GM12878 (cell line): Measurements from ENCODE around the gene SYNDIG1. TPM values are rescaled to one million over a fixed set of nuclear protein-coding genes. Genes with fewer than 3 reads are reported as not detected.

Source experiments
- ATAC-seq: fragments of 200-7000 bp; cut with Tn5 transposase; 3 replicates; pipeline ENCODE4 v1.9.1; 2020; ENCODE audit warnings: mild to moderate bottlenecking, moderate library complexity
- BruUV-seq: library from RNA; stranded (reverse); fragments of 400-500 nt; replicated peaks from 2 replicates; lab custom pipeline; 2021; lab: Mats Ljungman, UMichigan
- CTCF ChIA-PET: fragments of 300-600 bp; sonication (Branson Sonifier 250); formaldehyde crosslinking; extraction: SDS; loops from one replicate; lab custom pipeline; 2021; ENCODE audit warnings: inconsistent platforms; lab: Yijun Ruan, JAX
- POLR2A ChIA-PET: fragments of 350-600 bp; formaldehyde crosslinking; extraction: SDS; loops from one replicate; lab custom pipeline; 2021; ENCODE audit warnings: inconsistent platforms; lab: Charles Lee
- RAD21 ChIA-PET: fragments of 300-600 bp; sonication (Branson Sonifier 250); formaldehyde crosslinking; loops from one replicate; lab custom pipeline; 2023; ENCODE audit warnings: antibody characterized with exemption; ENCODE audit not compliant: unreplicated experiment; lab: Charles Lee
- SMC1A ChIA-PET: fragments of 300-600 bp; sonication (Branson Sonifier 250); formaldehyde crosslinking; loops from one replicate; lab custom pipeline; 2023; ENCODE audit not compliant: unreplicated experiment, uncharacterized antibody; lab: Charles Lee
- DNase-seq: peaks from one replicate; pipeline ENCODE4 v3.0.0-alpha.2; 2011; ENCODE audit warnings: low read depth, low spot score
- FAIRE-seq: peaks from 3 replicates; lab custom pipeline; 2011; peaks lifted over from hg19 to GRCh38; lab: Jason Lieb, UNC
- H2AFZ ChIP-seq: 2 replicates; pipeline ENCODE4 v1.6.0; 2011; ENCODE audit warnings: low read depth, low read length, control low read depth; ENCODE audit not compliant: control insufficient read depth
- H3K27ac ChIP-seq: 2 replicates; pipeline ENCODE4 v1.5.1; 2011; ENCODE audit warnings: control low read depth; ENCODE audit not compliant: control insufficient read depth, insufficient read depth
- H3K27me3 ChIP-seq, 2 experiments: replicated peaks in 1 of 2; 2 replicates each; pipeline versions ENCODE4 v1.6.0 to v1.6.1; 2011; ENCODE audit warnings: low read length in 1 of 2; ENCODE audit not compliant: control insufficient read depth in 2 of 2, insufficient read depth in 2 of 2
- H3K36me3 ChIP-seq, 2 experiments: 2 replicates each; pipeline ENCODE4 v1.5.1; 2011; ENCODE audit warnings: low read length in 1 of 2; ENCODE audit not compliant: control insufficient read depth in 2 of 2, insufficient read depth in 2 of 2
- H3K4me1 ChIP-seq: 2 replicates; pipeline ENCODE4 v1.6.1; 2011; ENCODE audit warnings: mild to moderate bottlenecking, low read length, moderate library complexity, mixed read lengths; ENCODE audit not compliant: control insufficient read depth, insufficient read depth
- H3K4me2 ChIP-seq: 2 replicates; pipeline ENCODE4 v1.6.0; 2011; ENCODE audit warnings: control low read depth; ENCODE audit not compliant: control insufficient read depth, insufficient read depth
- H3K4me3 ChIP-seq: fragments of 200-600 bp; sonication (generic); 2 replicates; pipeline ENCODE4 v1.5.1; 2016
- H3K79me2 ChIP-seq: 2 replicates; pipeline ENCODE4 v1.6.0; 2011; ENCODE audit warnings: low read length; ENCODE audit not compliant: control insufficient read depth, insufficient read depth
- H3K9ac ChIP-seq: 2 replicates; pipeline ENCODE4 v1.8.0; 2011; ENCODE audit warnings: low read length, control low read depth, mixed read lengths; ENCODE audit not compliant: control insufficient read depth, insufficient read depth
- H3K9me3 ChIP-seq: replicated peaks from 3 replicates; pipeline ENCODE4 v1.5.1; 2011; ENCODE audit warnings: mild to moderate bottlenecking, low read length; ENCODE audit not compliant: control insufficient read depth, insufficient read depth
- H4K20me1 ChIP-seq: 2 replicates; pipeline ENCODE4 v1.6.0; 2011; ENCODE audit not compliant: control insufficient read depth, insufficient read depth
- ASH2L ChIP-seq: fragments of 300-600, 200-600 bp; sonication (generic); IDR thresholded peaks from 2 replicates; pipeline ENCODE4 v1.6.1; 2017; ENCODE audit warnings: low read depth, mild to moderate bottlenecking, borderline replicate concordance
- CBX5 ChIP-seq: sonication (generic); IDR thresholded peaks from 2 replicates; pipeline ENCODE4 v1.6.1; 2016; ENCODE audit warnings: low read depth, moderate library complexity, mild to moderate bottlenecking, inconsistent platforms
- CHD2 ChIP-seq: IDR thresholded peaks from 2 replicates; pipeline ENCODE4 v1.6.1; 2011; ENCODE audit warnings: low read depth, low read length, improper control_type of control experiment, borderline replicate concordance
- EGR1 ChIP-seq, 2 experiments: IDR thresholded peaks; 1 replicate in 1 of 2; 2 replicates in 1 of 2; pipeline ENCODE4 v1.6.1; 2011 to 2012; ENCODE audit warnings: low read depth in 2 of 2, low read length in 2 of 2, borderline replicate concordance in 1 of 2, mild to moderate bottlenecking in 1 of 2, moderate library complexity in 1 of 2
- ESRRA ChIP-seq: IDR thresholded peaks from 2 replicates; pipeline ENCODE4 v1.6.1; 2012; ENCODE audit warnings: mild to moderate bottlenecking, low read length, improper control_type of control experiment
- HDAC2 ChIP-seq: fragments of 200-600 bp; sonication (generic); IDR thresholded peaks from 2 replicates; pipeline ENCODE4 v1.6.1; 2017
- IKZF2 ChIP-seq, 2 experiments: fragments of 450-650 bp; IDR thresholded peaks; 2 replicates each; pipeline ENCODE4 v1.6.1; 2017; ENCODE audit warnings: mild to moderate bottlenecking in 2 of 2, moderate library complexity in 2 of 2
- MXI1 ChIP-seq: fragments of 150-350 bp; IDR thresholded peaks from 2 replicates; pipeline ENCODE4 v1.6.1; 2011; ENCODE audit warnings: low read depth, mild to moderate bottlenecking, inconsistent platforms, low read length, improper control_type of control experiment
- PAX5 ChIP-seq: IDR thresholded peaks from 2 replicates; pipeline ENCODE4 v1.6.1; 2011; ENCODE audit warnings: low read depth, low read length, borderline replicate concordance
- PAX8 ChIP-seq: fragments of 450-650 bp; IDR thresholded peaks from 2 replicates; pipeline ENCODE4 v1.6.1; 2017; ENCODE audit warnings: mild to moderate bottlenecking, moderate library complexity
- RB1 ChIP-seq: fragments of 450-650 bp; formaldehyde crosslinking; IDR thresholded peaks from 2 replicates; pipeline ENCODE4 v1.6.1; 2017; ENCODE audit warnings: mild to moderate bottlenecking, borderline replicate concordance
- SUZ12 ChIP-seq: fragments of 200-600 bp; sonication (generic); IDR thresholded peaks from one replicate; pipeline ENCODE4 v1.6.1; 2018; ENCODE audit warnings: antibody characterized with exemption, mild to moderate bottlenecking; ENCODE audit not compliant: unreplicated experiment
- TCF7 ChIP-seq: IDR thresholded peaks from 2 replicates; pipeline ENCODE4 v1.6.1; 2014; ENCODE audit warnings: antibody characterized with exemption, borderline replicate concordance
- ZNF24 ChIP-seq: fragments of 450-650 bp; IDR thresholded peaks from 2 replicates; pipeline ENCODE4 v1.6.1; 2017; ENCODE audit warnings: antibody characterized with exemption, mild to moderate bottlenecking
- ZZZ3 ChIP-seq: IDR thresholded peaks from 2 replicates; pipeline ENCODE4 v1.6.1; 2011; ENCODE audit warnings: low read depth; ENCODE audit not compliant: control insufficient read depth, insufficient read length
- WGBS: methylation state at CpG from one replicate; pipeline ENCODE4 v1.1.6; 2016; ENCODE audit warnings: low lambda C conversion rate; ENCODE audit not compliant: insufficient replicate concordance, insufficient coverage; ENCODE audit errors: missing lambda C conversion rate; 5-methylcytosine and 5-hydroxymethylcytosine counted together
- in situ Hi-C: fragments of 300-500 bp; cut with MboI; formaldehyde crosslinking; loops from 9 replicates; pipeline ENCODE4 v1.14.3; 2018; ENCODE audit warnings: mixed read lengths
- intact Hi-C: fragments of 100-400 bp; cut with micrococcal nuclease; formaldehyde crosslinking; loops from one replicate; pipeline ENCODE4 v1.14.2; 2022; ENCODE audit not compliant: unreplicated experiment
- polyA plus RNA-seq, 11 experiments: library from polyadenylated mRNA; depleted of rRNA in 4 of 11; unstranded in 6 of 11; stranded (reverse) in 5 of 11; fragments of >200 nt; fragmentation: Nextera tagmentation in 4 of 11; fragmentation: Illumina TruSeq in 1 of 11; extraction: Ambion mirVana in 4 of 11; extraction: Trizol in 1 of 11; gene quantifications; 1 replicate in 1 of 11; 2 replicates in 10 of 11; pipeline versions ENCODE4 v1.2.1 to v1.2.3, GENCODE V29; 2011 to 2016; ENCODE audit warnings: inconsistent platforms in 2 of 11, missing spikeins in 2 of 11, low read depth in 1 of 11
- total RNA-seq, 4 experiments: library from RNA; depleted of rRNA in 3 of 4; stranded (reverse); fragments of >200 nt in 3 of 4; fragmentation: Illumina TruSeq in 1 of 4; extraction: Trizol in 1 of 4; gene quantifications; 2 replicates each; pipeline versions ENCODE4 v1.2.1 to v1.2.3, GENCODE V29; 2013 to 2021
- TF ChIP-seq, protein P1 (sequence below): fragments of 450-650 bp; formaldehyde crosslinking; IDR thresholded peaks from 2 replicates; pipeline ENCODE4 v1.4.0; 2022; ENCODE audit warnings: mild to moderate bottlenecking, moderate library complexity
- TF ChIP-seq, protein P2 (sequence below): IDR thresholded peaks from 2 replicates; pipeline ENCODE4 v1.6.1; 2012; ENCODE audit warnings: low read depth, low read length, improper control_type of control experiment
- TF ChIP-seq, protein P3 (sequence below): IDR thresholded peaks from 2 replicates; pipeline ENCODE4 v1.6.1; 2011; ENCODE audit warnings: borderline replicate concordance, low read depth, mild to moderate bottlenecking, moderate library complexity, mixed read lengths, low read length; ENCODE audit not compliant: insufficient read depth; ENCODE audit errors: extremely low read length

Gene SYNDIG1
- total and polyA plus RNA-seq, 10 of the 15 experiments (the other 5 are each of a cell fraction or from before 2014, with no cell fraction given), result not detected

DNA sequence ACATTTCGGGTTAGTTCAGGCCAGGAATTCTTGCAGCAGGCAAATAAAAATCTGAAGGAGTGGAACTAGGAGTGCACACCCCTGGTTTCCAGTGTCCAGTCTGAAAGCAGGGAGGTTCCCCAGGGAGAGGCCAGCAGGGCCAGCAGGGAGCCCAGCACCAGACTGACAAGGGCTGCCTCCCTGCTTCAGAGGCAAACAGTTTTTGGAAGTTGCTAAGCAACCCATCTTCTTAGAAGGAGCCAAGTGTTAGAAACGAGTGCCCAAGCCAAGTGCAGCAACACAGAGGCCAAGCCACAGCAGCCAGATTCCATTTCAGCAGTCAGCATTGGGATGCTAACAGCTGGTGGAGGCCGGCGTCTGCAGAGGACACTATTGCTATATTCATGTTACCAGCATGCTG is 179.1 kb downstream of the SYNDIG1 start (continued):
- TF ChIP-seq, protein P1, sequence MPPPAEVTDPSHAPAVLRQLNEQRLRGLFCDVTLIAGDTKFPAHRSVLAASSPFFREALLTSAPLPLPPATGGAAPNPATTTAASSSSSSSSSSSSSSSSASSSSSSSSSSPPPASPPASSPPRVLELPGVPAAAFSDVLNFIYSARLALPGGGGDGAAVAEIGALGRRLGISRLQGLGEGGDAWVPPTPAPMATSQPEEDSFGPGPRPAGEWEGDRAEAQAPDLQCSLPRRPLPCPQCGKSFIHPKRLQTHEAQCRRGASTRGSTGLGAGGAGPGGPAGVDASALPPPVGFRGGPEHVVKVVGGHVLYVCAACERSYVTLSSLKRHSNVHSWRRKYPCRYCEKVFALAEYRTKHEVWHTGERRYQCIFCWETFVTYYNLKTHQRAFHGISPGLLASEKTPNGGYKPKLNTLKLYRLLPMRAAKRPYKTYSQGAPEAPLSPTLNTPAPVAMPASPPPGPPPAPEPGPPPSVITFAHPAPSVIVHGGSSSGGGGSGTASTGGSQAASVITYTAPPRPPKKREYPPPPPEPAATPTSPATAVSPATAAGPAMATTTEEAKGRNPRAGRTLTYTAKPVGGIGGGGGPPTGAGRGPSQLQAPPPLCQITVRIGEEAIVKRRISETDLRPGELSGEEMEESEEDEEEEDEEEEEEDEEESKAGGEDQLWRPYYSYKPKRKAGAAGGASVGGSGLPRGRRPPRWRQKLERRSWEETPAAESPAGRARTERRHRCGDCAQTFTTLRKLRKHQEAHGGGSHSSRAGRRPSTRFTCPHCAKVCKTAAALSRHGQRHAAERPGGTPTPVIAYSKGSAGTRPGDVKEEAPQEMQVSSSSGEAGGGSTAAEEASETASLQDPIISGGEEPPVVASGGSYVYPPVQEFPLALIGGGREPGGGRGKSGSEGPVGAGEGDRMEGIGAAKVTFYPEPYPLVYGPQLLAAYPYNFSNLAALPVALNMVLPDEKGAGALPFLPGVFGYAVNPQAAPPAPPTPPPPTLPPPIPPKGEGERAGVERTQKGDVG, result no peak
- TF ChIP-seq CHD2, result no peak
- TF ChIP-seq, protein P2, sequence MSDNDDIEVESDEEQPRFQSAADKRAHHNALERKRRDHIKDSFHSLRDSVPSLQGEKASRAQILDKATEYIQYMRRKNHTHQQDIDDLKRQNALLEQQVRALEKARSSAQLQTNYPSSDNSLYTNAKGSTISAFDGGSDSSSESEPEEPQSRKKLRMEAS, result no peak
- TF ChIP-seq, all 136 proteins: peak for 0

DNA sequence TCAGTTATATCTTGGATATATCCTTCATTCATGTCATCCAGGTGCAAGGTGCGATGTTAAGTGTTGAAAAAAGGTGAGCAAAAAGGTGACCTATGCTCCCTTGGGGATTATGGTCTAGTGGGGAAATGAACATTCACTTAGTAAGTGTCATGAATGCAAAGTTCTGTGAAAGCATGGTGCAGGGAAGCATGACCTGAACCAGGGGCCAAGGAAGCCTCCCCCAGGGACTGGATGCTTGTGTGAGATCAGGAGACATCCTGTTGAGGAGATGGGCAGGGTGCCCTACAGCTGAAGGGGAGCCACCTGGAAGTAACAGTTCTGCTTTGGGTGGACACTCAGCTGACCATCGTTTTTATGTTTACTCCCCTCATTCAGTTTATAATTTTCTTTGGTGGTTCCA is 179.5 kb downstream of the SYNDIG1 start:
- no peaks in the 10 kb centered on the region; the same call in 1 of the 2 replicates for H3K4me1 ChIP-seq
- H3K36me3 ChIP-seq, result no peaks in the 10 kb centered on the region
- no TSS peak for BruUV-seq
- CTCF ChIA-PET, result no interaction called here
- H2AFZ ChIP-seq, result no peak overlapping the region
- WGBS, result 0% methylated on average over 2 of the region's 2 CpGs
- DNase-seq, result peak; percentile 24
- no peak overlapping the region for H3K4me3 ChIP-seq
- SMC1A ChIA-PET, result no interaction called here
- no peak overlapping the region for H3K4me2 ChIP-seq
- 0 out of 3 replicates have a peak, but pooled peaks have one; percentile 35 for ATAC-seq
- no peak overlapping the region for H3K9ac ChIP-seq
- H3K79me2 ChIP-seq, result no peaks in the 10 kb centered on the region
- H3K9me3 ChIP-seq, result no peaks in the 10 kb centered on the region
- RAD21 ChIA-PET, result no interaction called here
- intact Hi-C loops (no loop called here), in situ Hi-C loops (no loop called here)
- H4K20me1 ChIP-seq, result no peaks in the 10 kb centered on the region
- no peak for FAIRE-seq
- no peak overlapping the region for H3K27ac ChIP-seq
- peaks cover 0 to 2% of the 10 kb centered on the region in 2 experiments; a peak in 3 of 4 replicates for H3K27me3 ChIP-seq
- POLR2A ChIA-PET, result no interaction called here
- no peak for TF ChIP-seq HDAC2
- TF ChIP-seq PAX8, result no peak
- TF ChIP-seq ASH2L, result no peak
- no peak for TF ChIP-seq SUZ12
- TF ChIP-seq IKZF2 (IDR thresholded peaks at IDR 0.05), result no peak
- TF ChIP-seq RB1, result no peak
- no peak for TF ChIP-seq MXI1
- TF ChIP-seq EGR1 (IDR thresholded peaks at IDR 0.05; ENCODE audit: borderline replicate concordance in 1 of 2, low read depth in 2 of 2, low read length in 2 of 2), result no peak
- no peak for TF ChIP-seq CBX5
- TF ChIP-seq TCF7, result no peak
- TF ChIP-seq PAX5, result peak; percentile 86; the same call in 1 of the 2 replicates
- TF ChIP-seq ZZZ3, result no peak
- TF ChIP-seq, protein P3, sequence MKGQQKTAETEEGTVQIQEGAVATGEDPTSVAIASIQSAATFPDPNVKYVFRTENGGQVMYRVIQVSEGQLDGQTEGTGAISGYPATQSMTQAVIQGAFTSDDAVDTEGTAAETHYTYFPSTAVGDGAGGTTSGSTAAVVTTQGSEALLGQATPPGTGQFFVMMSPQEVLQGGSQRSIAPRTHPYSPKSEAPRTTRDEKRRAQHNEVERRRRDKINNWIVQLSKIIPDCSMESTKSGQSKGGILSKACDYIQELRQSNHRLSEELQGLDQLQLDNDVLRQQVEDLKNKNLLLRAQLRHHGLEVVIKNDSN, result no peak
- TF ChIP-seq ESRRA, result no peak
- TF ChIP-seq ZNF24, result no peak
